ENCODE results near the gene PGM1. TPM values are rescaled to one million over a fixed set of nuclear protein-coding genes. Genes with fewer than 3 reads are reported as not detected.

The PGM1 gene
- 120 and 133 TPM in 2 replicates for total RNA-seq

GRCh38 chr1:63593303-63593885, at the start of gene PGM1:
PGM1 (plus strand) TSS chr1:63593411; CDS start chr1:63593489, 78 bp downstream.

Small RNA genes within 50 kb of the gene (small RNA-seq; reads per million reads assigned to genes)
- gene RF02105 (not detected), gene RF02106 (not detected), gene RF02107 (not detected), gene RF02108 (not detected), gene RF02109 (not detected), gene RF02110 (not detected)

Other genes with a start within 250 kb of the PGM1 start
- gene ALG6, start 225.8 kb upstream of the PGM1 start, total RNA-seq, result 12.3 and 14.7 TPM in 2 replicates
- gene ITGB3BP, start 70.2 kb upstream of the PGM1 start, total RNA-seq, result 22.0 and 37.8 TPM in 2 replicates
- gene EFCAB7, start 69.9 kb upstream of the PGM1 start, total RNA-seq, result 12.0 and 14.7 TPM in 2 replicates
- gene ROR1, start 180.6 kb downstream of the PGM1 start, total RNA-seq, result 12.0 and 20.9 TPM in 2 replicates